ENCODE results near the gene KRR1. TPM values are rescaled to one million over a fixed set of nuclear protein-coding genes. Genes with fewer than 3 reads are reported as not detected.
"Not testable (repeated sequence)": the region's sequence is repeated elsewhere in the genome, so short reads cannot be mapped to it uniquely, and the experiment has no call there.

KRR1 gene
- total RNA-seq, 1 donor from 2014 or later: 57.7 TPM

DNA sequence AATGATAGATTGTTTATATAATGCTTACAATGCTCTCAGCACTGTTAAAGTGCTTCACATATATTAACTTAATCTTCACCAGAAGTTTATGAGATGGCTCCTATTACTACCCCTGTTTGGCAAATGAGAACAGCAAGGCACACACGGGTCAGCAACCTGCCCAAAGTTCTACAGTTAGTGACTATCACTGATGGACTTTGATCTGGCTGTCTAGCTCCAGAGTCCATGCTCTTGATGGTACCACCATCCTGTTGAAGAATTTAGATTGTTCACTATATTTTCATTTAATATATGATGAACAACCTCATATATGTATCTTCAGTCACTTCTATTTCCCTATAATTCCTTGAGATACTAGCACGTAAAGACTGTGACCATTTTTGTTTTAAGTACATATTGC is 20.2 kb downstream of the KRR1 start:
- H3K27me3 Mint-ChIP-seq (ENCODE audit: unreplicated experiment): no peaks in the 10 kb centered on the region
- TF ChIP-seq, protein P1, sequence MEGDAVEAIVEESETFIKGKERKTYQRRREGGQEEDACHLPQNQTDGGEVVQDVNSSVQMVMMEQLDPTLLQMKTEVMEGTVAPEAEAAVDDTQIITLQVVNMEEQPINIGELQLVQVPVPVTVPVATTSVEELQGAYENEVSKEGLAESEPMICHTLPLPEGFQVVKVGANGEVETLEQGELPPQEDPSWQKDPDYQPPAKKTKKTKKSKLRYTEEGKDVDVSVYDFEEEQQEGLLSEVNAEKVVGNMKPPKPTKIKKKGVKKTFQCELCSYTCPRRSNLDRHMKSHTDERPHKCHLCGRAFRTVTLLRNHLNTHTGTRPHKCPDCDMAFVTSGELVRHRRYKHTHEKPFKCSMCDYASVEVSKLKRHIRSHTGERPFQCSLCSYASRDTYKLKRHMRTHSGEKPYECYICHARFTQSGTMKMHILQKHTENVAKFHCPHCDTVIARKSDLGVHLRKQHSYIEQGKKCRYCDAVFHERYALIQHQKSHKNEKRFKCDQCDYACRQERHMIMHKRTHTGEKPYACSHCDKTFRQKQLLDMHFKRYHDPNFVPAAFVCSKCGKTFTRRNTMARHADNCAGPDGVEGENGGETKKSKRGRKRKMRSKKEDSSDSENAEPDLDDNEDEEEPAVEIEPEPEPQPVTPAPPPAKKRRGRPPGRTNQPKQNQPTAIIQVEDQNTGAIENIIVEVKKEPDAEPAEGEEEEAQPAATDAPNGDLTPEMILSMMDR (IDR thresholded peaks at IDR 0.05; ENCODE audit: partially characterized antibody, unreplicated experiment): no peak
- no peaks in the 10 kb centered on the region for H3K4me1 Mint-ChIP-seq (ENCODE audit: low read depth, unreplicated experiment)
- H3K4me3 Mint-ChIP-seq (ENCODE audit: unreplicated experiment): no peak overlapping the region
- H3K27ac Mint-ChIP-seq (ENCODE audit: unreplicated experiment): no peak overlapping the region
- peaks cover 2% of the 10 kb centered on the region for H3K9me3 Mint-ChIP-seq (ENCODE audit: unreplicated experiment)
- H3K36me3 Mint-ChIP-seq (ENCODE audit: unreplicated experiment): no peaks in the 10 kb centered on the region
- DNase-seq: no peak

GRCh38 chr12:75489613-75490210 is 21.7 kb downstream of the KRR1 start:
- no peaks in the 10 kb centered on the region for H3K27me3 Mint-ChIP-seq (ENCODE audit: unreplicated experiment)

GRCh38 chr12:75489187-75489586 is 22.2 kb downstream of the KRR1 start:
- H3K36me3 Mint-ChIP-seq (ENCODE audit: unreplicated experiment): no peaks in the 10 kb centered on the region
- TF ChIP-seq, protein P1 (IDR thresholded peaks at IDR 0.05; ENCODE audit: partially characterized antibody, unreplicated experiment): no peak
- peaks cover 2% of the 10 kb centered on the region for H3K9me3 Mint-ChIP-seq (ENCODE audit: unreplicated experiment)
- no peak for DNase-seq
- no peak overlapping the region for H3K4me3 Mint-ChIP-seq (ENCODE audit: unreplicated experiment)
- H3K27me3 Mint-ChIP-seq (ENCODE audit: unreplicated experiment): no peaks in the 10 kb centered on the region
- H3K4me1 Mint-ChIP-seq (ENCODE audit: low read depth, unreplicated experiment): peaks cover 4% of the 10 kb centered on the region
- H3K27ac Mint-ChIP-seq (ENCODE audit: unreplicated experiment): no peak overlapping the region

More at GRCh38 chr12:75489613-75490210, 21.7 kb downstream of the KRR1 start:
- Mint-ChIP-seq H3K4me1 (ENCODE audit: low read depth, unreplicated experiment) (no peaks in the 10 kb centered on the region), H3K36me3 (ENCODE audit: unreplicated experiment) (no peaks in the 10 kb centered on the region), H3K4me3 (ENCODE audit: unreplicated experiment) (no peak overlapping the region), H3K27ac (ENCODE audit: unreplicated experiment) (no peak overlapping the region), H3K9me3 (ENCODE audit: unreplicated experiment) (peaks cover 2% of the 10 kb centered on the region)
- TF ChIP-seq, protein P1 (IDR thresholded peaks at IDR 0.05; ENCODE audit: partially characterized antibody, unreplicated experiment): no peak
- no peak for DNase-seq

- no peak overlapping the region for H3K27ac Mint-ChIP-seq (ENCODE audit: unreplicated experiment)
Observed at GRCh38 chr12:75488553-75488952, 22.9 kb downstream of the KRR1 start.

DNA sequence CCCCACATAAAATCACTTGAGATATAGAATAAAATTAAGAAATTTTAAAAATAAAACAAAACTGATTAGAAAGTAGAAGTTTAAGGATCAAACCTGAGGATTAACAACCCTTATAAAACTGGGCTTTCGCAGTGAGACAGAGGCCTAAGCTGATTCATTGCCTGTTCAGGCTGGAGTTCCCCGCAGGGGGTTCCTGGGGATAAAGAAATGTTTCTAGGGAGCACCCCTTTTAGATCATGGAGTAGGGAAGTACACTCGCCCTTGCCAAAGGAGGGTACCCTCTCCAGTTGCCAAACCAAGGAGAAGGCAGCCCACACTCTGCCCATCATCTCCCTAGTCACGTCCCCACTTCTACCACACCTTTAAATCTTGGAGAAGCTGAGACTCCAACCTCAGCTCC is 24.1 kb downstream of the KRR1 start:
- Mint-ChIP-seq H3K27ac (ENCODE audit: unreplicated experiment) (no peak overlapping the region), H3K36me3 (ENCODE audit: unreplicated experiment) (no peaks in the 10 kb centered on the region), H3K9me3 (ENCODE audit: unreplicated experiment) (peaks cover 2% of the 10 kb centered on the region), H3K4me3 (ENCODE audit: unreplicated experiment) (no peak overlapping the region), H3K27me3 (ENCODE audit: unreplicated experiment) (no peaks in the 10 kb centered on the region), H3K4me1 (ENCODE audit: low read depth, unreplicated experiment) (peaks cover 6% of the 10 kb centered on the region)
- no peak for DNase-seq
- TF ChIP-seq, protein P1 (IDR thresholded peaks at IDR 0.05; ENCODE audit: partially characterized antibody, unreplicated experiment): no peak

More at GRCh38 chr12:75488553-75488952, 22.9 kb downstream of the KRR1 start:
- Mint-ChIP-seq H3K4me1 (ENCODE audit: low read depth, unreplicated experiment) (peaks cover 4% of the 10 kb centered on the region), H3K36me3 (ENCODE audit: unreplicated experiment) (no peaks in the 10 kb centered on the region), H3K9me3 (ENCODE audit: unreplicated experiment) (peaks cover 2% of the 10 kb centered on the region), H3K4me3 (ENCODE audit: unreplicated experiment) (no peak overlapping the region), H3K27me3 (ENCODE audit: unreplicated experiment) (no peaks in the 10 kb centered on the region)
- TF ChIP-seq, protein P1 (IDR thresholded peaks at IDR 0.05; ENCODE audit: partially characterized antibody, unreplicated experiment): peak; percentile 42
- DNase-seq: peak; percentile 35

GRCh38 chr12:75484450-75484849 is 27.0 kb downstream of the KRR1 start:
- H3K9me3 Mint-ChIP-seq (ENCODE audit: unreplicated experiment); H3K4me1 Mint-ChIP-seq (ENCODE audit: low read depth, unreplicated experiment); DNase-seq; H3K27me3 Mint-ChIP-seq (ENCODE audit: unreplicated experiment); H3K27ac Mint-ChIP-seq (ENCODE audit: unreplicated experiment); H3K4me3 Mint-ChIP-seq (ENCODE audit: unreplicated experiment); H3K36me3 Mint-ChIP-seq (ENCODE audit: unreplicated experiment): not testable (repeated sequence)
